Activated CD4-positive, alpha-beta memory T cell treated with anti-CD3 and anti-CD28 coated beads, Interleukin-2, amount 10 ng/mL, durations not matched to agents 7 days and 5 days (primary cell): Measurements from ENCODE around the gene MYBPC1. TPM values are rescaled to one million over a fixed set of nuclear protein-coding genes. Genes with fewer than 3 reads are reported as not detected.

Source experiments
- CTCF ChIA-PET: fragments of 350-600 bp; sonication (Branson Sonifier 250); formaldehyde crosslinking; loops from one replicate; lab custom pipeline; 2021; ENCODE audit warnings: antibody characterized with exemption, inconsistent platforms; lab: Charles Lee
- POLR2A ChIA-PET: fragments of 350-600 bp; sonication (Branson Sonifier 250); formaldehyde crosslinking; loops from one replicate; lab custom pipeline; 2021; ENCODE audit warnings: antibody characterized with exemption; lab: Charles Lee
- DNase-seq: peaks from one replicate; pipeline ENCODE4 v3.0.0-alpha.2; 2020
- H3K27ac Mint-ChIP-seq: one replicate; pipeline ENCODE4 v1.8.0; 2021; ENCODE audit warnings: mild to moderate bottlenecking, mixed read lengths
- H3K27me3 Mint-ChIP-seq: one replicate; pipeline ENCODE4 v1.8.0; 2021; ENCODE audit warnings: mixed read lengths
- H3K36me3 Mint-ChIP-seq: one replicate; pipeline ENCODE4 v1.8.0; 2021; ENCODE audit warnings: low read depth, mixed read lengths
- H3K4me1 Mint-ChIP-seq: one replicate; pipeline ENCODE4 v1.8.0; 2021; ENCODE audit warnings: mixed read lengths
- H3K4me3 Mint-ChIP-seq: one replicate; pipeline ENCODE4 v1.8.0; 2021; ENCODE audit warnings: mild to moderate bottlenecking, mixed read lengths
- H3K9me3 Mint-ChIP-seq: one replicate; pipeline ENCODE4 v1.8.0; 2021; ENCODE audit warnings: mixed read lengths
- total RNA-seq, 2 experiments: library from RNA; stranded (reverse); gene quantifications; one replicate each; pipeline ENCODE4 v1.2.3, GENCODE V29; 2021

The MYBPC1 gene
- total RNA-seq, 2 experiments from 2014 or later = not detected

DNA sequence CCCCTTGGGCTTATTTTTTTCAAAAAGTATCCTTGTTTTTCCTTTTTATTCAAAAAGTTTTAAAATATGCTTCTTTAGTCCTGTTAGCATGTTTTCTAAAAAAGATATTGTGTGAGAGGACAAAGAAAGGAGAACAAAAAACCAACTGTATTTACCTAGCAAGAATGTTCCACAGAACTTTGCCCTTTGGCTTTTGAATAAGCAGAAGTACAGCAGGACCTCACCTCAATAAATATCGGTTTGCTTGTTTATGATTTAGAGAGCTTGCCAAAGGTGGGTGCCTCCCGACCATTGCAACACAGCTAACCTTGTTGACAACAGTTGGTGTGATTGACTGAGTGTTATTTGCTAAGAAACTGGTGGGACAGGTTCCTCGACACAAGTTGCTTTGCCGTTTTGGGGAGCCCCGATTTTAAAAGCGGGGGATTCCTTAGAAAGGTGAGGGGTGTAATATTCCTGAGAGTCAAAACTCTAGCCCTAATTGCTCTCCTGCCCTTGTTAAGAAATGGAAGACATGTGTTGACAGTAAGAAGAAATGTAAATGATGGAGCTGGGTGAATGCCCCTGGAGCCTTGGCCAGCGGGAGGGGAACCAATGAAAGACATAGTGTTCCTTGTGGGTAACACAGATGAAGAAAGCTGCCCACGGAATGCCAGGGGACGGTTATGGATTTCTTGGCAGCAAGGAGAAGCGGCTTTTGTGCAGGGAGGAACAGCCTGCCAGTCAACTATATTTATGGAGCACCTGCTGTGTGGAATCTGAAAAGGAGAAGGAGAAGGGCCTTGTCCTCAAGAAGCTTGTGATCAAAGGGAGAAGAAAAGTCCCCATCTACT, 13.7 kb downstream of the MYBPC1 start:
- Mint-ChIP-seq H3K27ac (no peak overlapping the region), H3K9me3 (no peaks in the 10 kb centered on the region)
- CTCF ChIA-PET = no interaction called here

DNA sequence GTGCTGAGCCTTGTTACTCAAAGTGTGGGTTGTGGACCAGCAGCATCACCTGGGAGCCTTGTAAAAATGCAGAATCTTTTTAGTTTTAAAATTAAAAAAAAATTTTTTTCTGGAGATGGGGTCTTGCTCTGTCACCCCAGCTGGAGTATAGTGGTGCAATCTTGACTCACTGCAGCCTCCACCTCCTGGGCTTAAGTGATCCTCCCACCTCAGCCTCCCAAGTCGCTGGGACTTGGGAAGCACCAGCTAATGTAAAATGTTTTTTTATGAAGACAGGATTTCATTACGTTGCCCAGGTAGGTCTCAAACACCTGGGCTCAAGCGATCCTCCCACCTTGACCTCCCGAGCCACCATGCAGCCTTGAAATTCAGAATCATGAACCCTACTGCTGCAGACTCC, 14.4 kb downstream of the MYBPC1 start:
- DNase-seq = no peak
- H3K4me1 Mint-ChIP-seq = no peaks in the 10 kb centered on the region
- no peak overlapping the region for H3K27ac Mint-ChIP-seq
- no peaks in the 10 kb centered on the region for H3K27me3 Mint-ChIP-seq
- ChIA-PET CTCF (no interaction called here), POLR2A (no interaction called here)
- no peaks in the 10 kb centered on the region for H3K9me3 Mint-ChIP-seq
- H3K4me3 Mint-ChIP-seq = no peak overlapping the region
- no peaks in the 10 kb centered on the region for H3K36me3 Mint-ChIP-seq

More for the DNA sequence above, 13.7 kb downstream of the MYBPC1 start:
- no peak for DNase-seq
- POLR2A ChIA-PET = no interaction called here
- Mint-ChIP-seq H3K36me3 (no peaks in the 10 kb centered on the region), H3K4me1 (no peaks in the 10 kb centered on the region), H3K4me3 (no peak overlapping the region), H3K27me3 (no peaks in the 10 kb centered on the region)

GRCh38 chr12:101612160-101612916, 17.6 kb downstream of the MYBPC1 start:
- Mint-ChIP-seq H3K36me3 (no peaks in the 10 kb centered on the region), H3K27me3 (no peaks in the 10 kb centered on the region), H3K4me1 (peaks cover 10% of the 10 kb centered on the region), H3K4me3 (no peak overlapping the region), H3K27ac (no peak overlapping the region), H3K9me3 (no peaks in the 10 kb centered on the region)
- DNase-seq = no peak
- ChIA-PET POLR2A (interaction anchor here (0.7 kb wide), 1 partner anchor 31 kb away, joined by 3 read pairs; no protein-coding TSS in a partner anchor), CTCF (no interaction called here)

- peaks cover 10% of the 10 kb centered on the region for H3K4me1 Mint-ChIP-seq
- CTCF ChIA-PET = no interaction called here
- no peaks in the 10 kb centered on the region for H3K9me3 Mint-ChIP-seq
- H3K4me3 Mint-ChIP-seq = no peak overlapping the region
- H3K27ac Mint-ChIP-seq = no peak overlapping the region
- no peaks in the 10 kb centered on the region for H3K36me3 Mint-ChIP-seq
- no peak for DNase-seq
- POLR2A ChIA-PET = no interaction called here
- H3K27me3 Mint-ChIP-seq = peaks cover 10% of the 10 kb centered on the region
Measured at GRCh38 chr12:101616027-101616494, 21.3 kb downstream of the MYBPC1 start.

DNA sequence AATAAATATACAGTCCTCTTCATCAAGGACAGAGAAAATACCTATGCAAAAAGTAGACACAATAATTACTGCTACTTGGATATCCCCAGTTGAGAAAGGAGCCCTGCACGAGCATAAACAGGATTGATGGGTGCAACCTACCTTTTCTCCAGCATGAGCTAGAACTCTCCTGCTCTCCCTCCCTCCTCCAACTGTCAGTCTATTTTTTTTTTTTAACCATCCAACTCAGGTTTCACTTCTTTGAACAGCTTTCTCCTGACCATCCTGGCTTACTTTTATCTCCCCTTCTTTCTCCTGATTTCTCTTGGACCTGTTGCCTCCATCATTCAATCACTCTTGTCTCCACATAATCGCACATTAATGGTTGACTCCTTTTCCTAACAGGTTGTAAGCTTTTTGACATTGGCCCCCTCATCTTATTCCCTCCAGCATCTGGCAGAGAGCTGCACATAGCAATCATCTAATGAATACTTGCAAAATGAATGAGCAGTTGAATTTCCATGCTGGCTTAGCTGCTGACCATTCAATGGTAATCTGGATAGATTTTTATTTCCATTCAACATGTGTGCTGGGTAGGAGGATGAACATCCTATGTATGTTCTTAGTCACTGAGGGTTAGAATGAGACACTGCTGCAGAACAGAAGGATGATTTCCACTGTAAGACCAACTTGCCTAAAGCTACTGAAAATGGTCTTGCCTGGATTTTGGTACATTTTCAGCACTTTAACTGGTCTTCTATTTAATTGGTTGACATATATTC, 24.4 kb downstream of the MYBPC1 start:
- DNase-seq = no peak
- peaks cover 10% of the 10 kb centered on the region for H3K4me1 Mint-ChIP-seq
- H3K9me3 Mint-ChIP-seq = no peaks in the 10 kb centered on the region
- H3K27ac Mint-ChIP-seq = no peak overlapping the region
- H3K27me3 Mint-ChIP-seq = peaks cover 17% of the 10 kb centered on the region
- CTCF ChIA-PET = no interaction called here
- H3K4me3 Mint-ChIP-seq = no peak overlapping the region
- no peaks in the 10 kb centered on the region for H3K36me3 Mint-ChIP-seq
- POLR2A ChIA-PET = no interaction called here

DNA sequence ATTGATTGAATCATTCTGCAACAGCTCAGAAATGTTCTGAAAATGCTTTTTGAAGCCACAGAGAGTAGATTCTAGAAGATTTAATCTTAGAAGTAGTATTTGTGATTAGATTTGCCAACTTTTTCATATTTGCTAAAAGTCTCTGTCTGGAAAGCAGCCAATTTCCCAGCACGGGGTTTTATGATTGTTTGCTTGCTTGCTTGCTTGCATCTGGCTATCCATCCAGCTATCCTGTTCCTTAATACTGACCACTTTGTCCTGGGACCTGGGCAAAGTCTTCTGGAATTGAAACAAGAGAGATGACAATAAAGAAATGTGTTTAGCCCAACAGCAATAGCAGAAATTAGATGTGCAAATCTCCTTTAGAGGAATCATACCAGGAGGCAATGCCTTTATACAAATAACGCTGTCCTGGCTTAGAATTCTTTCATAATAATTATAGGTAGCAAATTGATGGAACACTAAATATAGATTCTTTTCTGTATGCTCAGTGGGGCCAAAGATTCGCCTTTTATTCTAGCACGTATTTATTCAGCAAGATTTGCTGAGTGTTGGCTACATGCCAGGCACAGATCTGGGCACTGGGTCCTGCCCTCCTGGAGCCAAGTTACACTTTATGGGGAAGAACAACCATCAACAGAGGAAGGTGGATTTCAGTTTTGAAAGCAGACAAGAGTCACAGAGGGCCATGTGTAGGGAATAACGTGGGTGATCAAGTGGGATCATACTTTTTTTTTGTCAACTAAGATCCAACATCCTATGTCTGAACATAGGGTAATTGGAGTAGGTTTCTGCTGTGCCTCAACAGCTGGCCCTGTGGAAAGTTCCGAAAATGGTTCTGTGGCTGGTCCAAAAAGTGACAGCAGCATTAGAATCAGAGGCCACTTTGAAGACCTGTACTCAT, 25.3 kb downstream of the MYBPC1 start:
- Mint-ChIP-seq H3K27me3 (peaks cover 19% of the 10 kb centered on the region), H3K4me3 (no peak overlapping the region), H3K27ac (no peak overlapping the region), H3K36me3 (no peaks in the 10 kb centered on the region), H3K9me3 (no peaks in the 10 kb centered on the region), H3K4me1 (peaks cover 10% of the 10 kb centered on the region)
- CTCF ChIA-PET = no interaction called here
- POLR2A ChIA-PET = no interaction called here
- DNase-seq = no peak

DNA sequence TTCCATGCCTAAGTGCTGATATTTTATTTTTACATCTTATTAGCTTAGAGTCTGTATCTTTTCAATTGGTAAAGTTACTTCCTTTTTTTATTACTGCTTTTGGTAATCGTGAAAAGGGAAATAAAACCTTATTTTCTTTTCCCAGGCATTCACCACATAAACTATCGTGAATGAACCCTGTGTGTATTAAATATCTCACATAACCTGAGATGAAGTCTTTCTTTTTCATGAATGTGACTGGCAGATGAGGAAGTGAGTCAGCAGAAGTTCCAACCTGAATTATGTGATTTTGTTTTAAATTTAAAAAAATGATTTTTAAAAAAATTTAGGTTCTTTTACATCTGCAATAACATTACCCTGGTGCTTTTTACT, 26.0 kb downstream of the MYBPC1 start:
- no peak overlapping the region for H3K4me3 Mint-ChIP-seq
- no peaks in the 10 kb centered on the region for H3K36me3 Mint-ChIP-seq
- POLR2A ChIA-PET = no interaction called here
- CTCF ChIA-PET = no interaction called here
- H3K4me1 Mint-ChIP-seq = peaks cover 8% of the 10 kb centered on the region
- H3K9me3 Mint-ChIP-seq = no peaks in the 10 kb centered on the region
- no peak for DNase-seq
- no peak overlapping the region for H3K27ac Mint-ChIP-seq
- H3K27me3 Mint-ChIP-seq = peaks cover 21% of the 10 kb centered on the region

DNA sequence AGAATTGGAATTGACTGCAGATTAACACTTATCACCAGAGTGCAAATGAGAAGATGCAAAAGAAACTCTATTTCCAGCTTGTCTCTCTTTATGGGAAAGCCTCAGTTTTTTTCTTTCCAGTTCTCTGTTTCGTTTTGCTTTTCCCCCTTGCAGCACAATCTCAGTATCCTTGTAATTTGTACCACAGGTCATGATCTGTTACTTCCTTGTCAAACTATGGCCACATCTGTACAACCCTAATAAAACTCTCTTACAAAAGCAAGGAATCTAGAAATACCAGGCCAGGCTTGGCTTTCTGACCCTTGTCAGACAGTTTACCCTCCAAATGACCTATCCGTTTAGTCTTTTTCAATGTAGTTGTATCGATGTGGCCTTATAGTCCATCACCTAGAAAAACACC, 33.9 kb downstream of the MYBPC1 start:
- Mint-ChIP-seq H3K27me3 (peaks cover 5% of the 10 kb centered on the region), H3K27ac (no peak overlapping the region), H3K36me3 (no peaks in the 10 kb centered on the region), H3K4me1 (no peaks in the 10 kb centered on the region), H3K4me3 (no peak overlapping the region), H3K9me3 (no peaks in the 10 kb centered on the region)
- CTCF ChIA-PET = no interaction called here
- no peak for DNase-seq
- POLR2A ChIA-PET = no interaction called here

GRCh38 chr12:101634724-101635123, 40.0 kb downstream of the MYBPC1 start:
- Mint-ChIP-seq H3K27ac (no peak overlapping the region), H3K4me1 (peaks cover 6% of the 10 kb centered on the region), H3K9me3 (no peaks in the 10 kb centered on the region), H3K4me3 (no peak overlapping the region), H3K27me3 (peaks cover 8% of the 10 kb centered on the region), H3K36me3 (no peaks in the 10 kb centered on the region)
- POLR2A ChIA-PET = no interaction called here
- CTCF ChIA-PET = no interaction called here
- no peak for DNase-seq

DNA sequence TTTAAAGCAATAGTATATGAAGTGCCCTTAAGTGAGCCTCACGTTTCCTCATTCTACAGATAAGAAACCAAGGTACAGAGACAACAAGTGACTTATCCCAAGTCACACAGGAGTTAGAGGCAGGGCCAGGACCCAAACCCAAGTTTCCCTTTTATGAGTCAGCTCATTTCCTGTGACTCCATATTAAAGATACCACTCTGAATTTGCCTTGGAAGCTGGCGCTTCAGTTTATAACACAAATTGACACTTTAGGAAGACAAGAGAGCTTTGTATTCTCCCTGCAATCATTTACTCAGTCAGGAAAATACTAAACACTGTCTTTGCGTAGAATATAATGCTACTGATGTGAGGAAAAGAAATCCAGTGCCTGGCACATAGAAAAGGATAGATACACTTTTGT, 43.2 kb downstream of the MYBPC1 start:
- H3K4me3 Mint-ChIP-seq = no peak overlapping the region
- CTCF ChIA-PET = no interaction called here
- H3K36me3 Mint-ChIP-seq = no peaks in the 10 kb centered on the region
- H3K27ac Mint-ChIP-seq = no peak overlapping the region
- DNase-seq = no peak
- H3K9me3 Mint-ChIP-seq = no peaks in the 10 kb centered on the region
- peaks cover 27% of the 10 kb centered on the region for H3K27me3 Mint-ChIP-seq
- POLR2A ChIA-PET = no interaction called here
- H3K4me1 Mint-ChIP-seq = peaks cover 8% of the 10 kb centered on the region

DNA sequence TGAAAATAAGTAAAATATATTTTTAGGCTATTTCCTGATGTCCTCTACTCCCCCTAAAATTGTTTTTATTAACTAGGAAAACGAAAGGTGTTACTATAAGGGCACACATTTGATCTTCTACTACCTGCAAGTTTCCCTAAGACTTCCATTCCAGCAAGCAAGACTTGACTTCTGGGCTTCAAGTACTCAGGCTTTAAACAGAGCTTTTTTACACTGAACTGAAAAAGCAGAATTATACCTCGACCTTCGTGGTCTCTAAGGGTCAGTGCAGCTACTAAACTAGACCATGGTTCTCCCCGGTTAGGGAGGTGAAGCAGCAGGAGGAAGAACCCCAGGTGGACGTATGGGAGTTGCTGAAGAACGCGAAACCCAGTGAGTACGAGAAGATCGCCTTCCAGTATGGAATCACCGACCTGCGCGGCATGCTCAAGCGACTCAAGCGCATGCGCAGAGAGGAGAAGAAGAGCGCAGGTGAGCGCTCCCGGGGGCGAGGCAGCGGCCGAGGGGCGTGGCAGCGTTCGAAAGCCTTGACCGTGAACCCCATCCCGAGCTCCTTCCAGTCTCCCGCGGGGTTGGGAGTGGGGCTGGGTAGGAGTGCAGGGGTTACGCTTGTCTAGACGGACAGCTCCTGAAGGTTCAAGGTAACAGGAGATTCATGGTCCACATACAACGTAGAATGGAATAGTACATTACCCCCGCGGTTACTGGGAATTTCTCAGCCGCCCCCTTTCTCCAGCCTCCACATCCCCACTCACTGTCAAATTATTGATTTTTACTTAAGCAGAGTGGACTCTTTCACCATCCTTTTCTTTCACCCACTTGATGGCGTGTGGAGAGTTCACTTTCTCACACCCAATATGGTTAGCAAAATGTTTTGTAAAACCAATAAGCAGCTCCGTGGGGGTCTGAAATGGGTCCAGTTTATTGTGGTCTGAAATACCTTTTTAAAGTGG, 47.6 kb downstream of the MYBPC1 start:
- no peaks in the 10 kb centered on the region for H3K36me3 Mint-ChIP-seq
- no peak overlapping the region for H3K27ac Mint-ChIP-seq
- no peak for DNase-seq
- H3K4me3 Mint-ChIP-seq = no peak overlapping the region
- H3K4me1 Mint-ChIP-seq = peaks cover 5% of the 10 kb centered on the region
- H3K27me3 Mint-ChIP-seq = peaks cover 33% of the 10 kb centered on the region
- ChIA-PET POLR2A (no interaction called here), CTCF (no interaction called here)
- no peaks in the 10 kb centered on the region for H3K9me3 Mint-ChIP-seq
